Smooth muscle cell (in vitro differentiated cells): ENCODE results near the gene HOXA13. TPM values are rescaled to one million over a fixed set of nuclear protein-coding genes. Genes with fewer than 3 reads are reported as not detected.

Experiments used
- DNase-seq: peaks from one replicate; lab custom pipeline; 2025; ENCODE audit not compliant: unreplicated experiment; lab: John Stamatoyannopoulos, UW
- H2AFZ ChIP-seq: fragments of 200-600 bp; sonication (generic); 2 replicates; pipeline ENCODE4 v1.6.0; 2016; ENCODE audit warnings: antibody characterized with exemption, low read depth, mild to moderate bottlenecking
- H3F3A ChIP-seq: fragments of 200-600 bp; sonication (generic); 2 replicates; pipeline ENCODE4 v1.6.0; 2017; ENCODE audit warnings: antibody characterized with exemption, low read depth
- H3K27ac ChIP-seq: fragments of 200-600 bp; sonication (generic); 2 replicates; pipeline ENCODE4 v1.5.1; 2016; ENCODE audit warnings: low read depth, mild to moderate bottlenecking
- H3K27me3 ChIP-seq: fragments of 200-600 bp; sonication (generic); 2 replicates; pipeline ENCODE4 v1.6.1; 2016; ENCODE audit warnings: low read depth, mild to moderate bottlenecking
- H3K36me3 ChIP-seq: fragments of 200-600 bp; sonication (generic); 2 replicates; pipeline ENCODE4 v1.5.1; 2016; ENCODE audit warnings: low read depth
- H3K4me1 ChIP-seq: fragments of 200-600 bp; sonication (generic); 2 replicates; pipeline ENCODE4 v1.5.1; 2016; ENCODE audit warnings: low read depth
- H3K4me2 ChIP-seq: fragments of 200-600 bp; sonication (generic); 2 replicates; pipeline ENCODE4 v1.6.0; 2016; ENCODE audit warnings: mild to moderate bottlenecking
- H3K4me3 ChIP-seq: fragments of 200-600 bp; sonication (generic); 2 replicates; pipeline ENCODE4 v1.5.1; 2016; ENCODE audit warnings: mild to moderate bottlenecking
- H3K79me2 ChIP-seq: fragments of 200-600 bp; sonication (generic); 2 replicates; pipeline ENCODE4 v1.6.0; 2016; ENCODE audit warnings: low read depth, mild to moderate bottlenecking
- H3K9ac ChIP-seq: fragments of 200-600 bp; sonication (generic); 2 replicates; pipeline ENCODE4 v1.6.0; 2016; ENCODE audit warnings: low read depth
- H3K9me3 ChIP-seq: fragments of 200-600 bp; sonication (generic); replicated peaks from 2 replicates; pipeline ENCODE4 v1.5.1; 2016; ENCODE audit warnings: low read depth
- H4K20me1 ChIP-seq: fragments of 200-600 bp; sonication (generic); 2 replicates; pipeline ENCODE4 v1.6.0; 2016; ENCODE audit warnings: low read depth
- WGBS: methylation state at CpG from one replicate; pipeline ENCODE4 v1.1.7; 2016; ENCODE audit warnings: low lambda C conversion rate; 5-methylcytosine and 5-hydroxymethylcytosine counted together
- polyA plus RNA-seq: library from polyadenylated mRNA; unstranded; fragments of >200 nt; fragmentation: Nextera tagmentation; extraction: Ambion mirVana; gene quantifications from 2 replicates; pipeline ENCODE4 v1.2.1, GENCODE V29; 2016
- total RNA-seq: library from RNA; depleted of rRNA; stranded (reverse); fragments of >200 nt; gene quantifications from 2 replicates; pipeline ENCODE4 v1.2.3, GENCODE V29; 2014
- TF ChIP-seq, protein P1 (sequence below): fragments of 200-600 bp; sonication (generic); IDR thresholded peaks from 2 replicates; pipeline ENCODE4 v1.5.1; 2017; ENCODE audit warnings: borderline replicate concordance, mild to moderate bottlenecking, antibody characterized with exemption; ENCODE audit not compliant: insufficient read depth, poor library complexity, severe bottlenecking

The HOXA13 gene
- total and polyA plus RNA-seq, 2 experiments from 2014 or later, result 10.0 to 14.2 TPM

DNA sequence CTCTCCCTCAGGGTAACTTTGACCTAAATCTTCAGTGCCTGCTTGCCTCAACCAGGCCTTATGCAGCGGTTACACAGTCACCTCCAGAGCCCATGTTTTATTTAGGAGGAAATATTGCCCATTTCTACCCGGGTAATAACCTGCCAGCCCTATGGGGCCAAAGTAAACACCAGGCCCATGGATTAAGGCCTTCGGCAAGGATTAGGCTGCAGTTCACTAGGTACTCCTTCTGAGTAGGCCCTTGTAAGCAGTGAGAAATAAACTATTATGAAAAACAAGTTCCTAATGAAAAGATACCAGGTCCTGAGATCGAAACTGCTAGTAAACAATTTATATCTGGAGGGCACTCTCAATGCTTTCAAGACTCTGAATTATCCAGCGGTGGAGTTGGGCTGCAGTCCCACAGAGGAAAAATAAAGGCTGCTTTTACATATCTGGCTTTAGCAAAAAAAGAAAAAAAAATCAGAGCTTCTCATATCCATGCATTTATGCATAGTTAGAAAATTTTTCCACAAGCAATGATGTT, 22.0 kb downstream of the HOXA13 start:
- Histone ChIP-seq H3K4me3 (peak overlapping the region; percentile 67), H3K79me2 (peaks cover 80% of the 10 kb centered on the region), H3K9me3 (no peaks in the 10 kb centered on the region), H3K36me3 (no peaks in the 10 kb centered on the region), H3K4me1 (peaks cover 4% of the 10 kb centered on the region), H3K27ac (peak overlapping the region; percentile 95), H3K4me2 (peak overlapping the region; percentile 89), H3F3A (no peaks in the 10 kb centered on the region), H4K20me1 (peaks cover 18% of the 10 kb centered on the region), H3K9ac (peak overlapping the region; percentile 75), H2AFZ (no peak overlapping the region), H3K27me3 (no peaks in the 10 kb centered on the region)
- WGBS, result 27% methylated on average over 5 of the region's 5 CpGs
- DNase-seq, result no peak
- TF ChIP-seq, protein P1, sequence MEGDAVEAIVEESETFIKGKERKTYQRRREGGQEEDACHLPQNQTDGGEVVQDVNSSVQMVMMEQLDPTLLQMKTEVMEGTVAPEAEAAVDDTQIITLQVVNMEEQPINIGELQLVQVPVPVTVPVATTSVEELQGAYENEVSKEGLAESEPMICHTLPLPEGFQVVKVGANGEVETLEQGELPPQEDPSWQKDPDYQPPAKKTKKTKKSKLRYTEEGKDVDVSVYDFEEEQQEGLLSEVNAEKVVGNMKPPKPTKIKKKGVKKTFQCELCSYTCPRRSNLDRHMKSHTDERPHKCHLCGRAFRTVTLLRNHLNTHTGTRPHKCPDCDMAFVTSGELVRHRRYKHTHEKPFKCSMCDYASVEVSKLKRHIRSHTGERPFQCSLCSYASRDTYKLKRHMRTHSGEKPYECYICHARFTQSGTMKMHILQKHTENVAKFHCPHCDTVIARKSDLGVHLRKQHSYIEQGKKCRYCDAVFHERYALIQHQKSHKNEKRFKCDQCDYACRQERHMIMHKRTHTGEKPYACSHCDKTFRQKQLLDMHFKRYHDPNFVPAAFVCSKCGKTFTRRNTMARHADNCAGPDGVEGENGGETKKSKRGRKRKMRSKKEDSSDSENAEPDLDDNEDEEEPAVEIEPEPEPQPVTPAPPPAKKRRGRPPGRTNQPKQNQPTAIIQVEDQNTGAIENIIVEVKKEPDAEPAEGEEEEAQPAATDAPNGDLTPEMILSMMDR, result no peak

DNA sequence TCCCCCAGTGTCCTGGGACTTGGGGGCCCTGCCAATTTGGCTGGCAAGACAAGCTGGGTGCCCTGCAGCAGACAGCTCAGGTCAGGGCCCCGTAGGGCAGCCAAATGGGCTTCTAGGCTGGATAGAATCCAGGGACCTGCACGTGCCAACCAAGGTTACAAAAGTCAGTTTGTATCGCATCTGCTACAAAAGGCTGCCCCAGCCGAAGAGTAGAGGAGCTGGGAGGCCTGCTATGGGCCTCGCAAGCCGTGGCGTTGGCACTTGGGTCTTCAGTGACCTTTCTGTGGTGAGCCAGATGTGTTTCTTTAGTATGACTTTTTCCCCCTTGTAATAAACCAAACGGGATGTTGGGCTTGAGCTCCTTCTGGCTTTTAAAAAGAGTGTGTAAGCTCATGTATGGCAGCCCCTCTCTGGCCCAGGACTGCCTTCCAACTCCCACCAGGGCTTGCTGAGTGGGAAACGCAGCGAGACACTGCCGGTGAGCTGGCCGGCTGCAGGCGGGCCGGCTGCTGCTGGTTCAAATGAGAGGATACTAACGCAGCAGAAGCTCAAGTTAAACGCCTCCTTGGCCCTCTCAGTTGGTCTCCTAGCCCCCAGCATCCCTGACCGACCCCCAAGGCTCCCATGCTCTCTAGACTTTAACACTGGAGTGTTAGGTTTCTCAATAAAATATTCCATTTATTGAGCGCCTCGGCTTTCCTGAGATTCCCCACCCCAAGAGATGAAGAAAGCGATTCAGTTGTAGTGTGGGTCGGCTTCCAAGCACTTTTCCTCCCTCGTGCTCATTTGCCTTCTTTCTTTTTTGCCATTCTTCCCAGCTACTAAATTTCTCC, 22.7 kb downstream of the HOXA13 start:
- Histone ChIP-seq H4K20me1 (peaks cover 24% of the 10 kb centered on the region), H3K27me3 (peaks cover 6% of the 10 kb centered on the region), H3K4me2 (peak overlapping the region; percentile 89), H3K36me3 (no peaks in the 10 kb centered on the region), H3K9ac (peak overlapping the region; percentile 75), H3K4me1 (no peaks in the 10 kb centered on the region), H2AFZ (no peak overlapping the region), H3K4me3 (peak overlapping the region; percentile 67), H3F3A (no peaks in the 10 kb centered on the region), H3K79me2 (peaks cover 80% of the 10 kb centered on the region), H3K9me3 (no peaks in the 10 kb centered on the region), H3K27ac (peak overlapping the region; percentile 95)
- WGBS, result 23% methylated on average over 22 of the region's 22 CpGs
- TF ChIP-seq, protein P1, result no peak
- no peak for DNase-seq

DNA sequence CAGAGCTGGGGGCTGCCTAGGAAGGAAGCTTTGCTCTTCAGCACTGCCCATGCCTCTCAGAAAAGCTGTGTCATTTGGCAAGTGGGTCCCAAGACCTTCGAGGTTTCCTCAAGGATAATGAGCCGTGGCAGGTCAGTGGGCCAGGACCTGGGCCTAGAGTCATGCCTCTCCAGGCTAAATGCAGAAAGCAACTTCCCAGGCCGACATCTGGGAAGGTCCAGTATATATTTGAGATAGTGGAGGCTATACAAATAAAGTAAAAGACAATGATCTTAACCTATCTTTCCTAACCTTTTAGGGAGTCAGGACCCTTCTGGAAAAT, 23.4 kb downstream of the HOXA13 start:
- peaks cover 80% of the 10 kb centered on the region for H3K79me2 ChIP-seq
- no peak overlapping the region for H2AFZ ChIP-seq
- no peaks in the 10 kb centered on the region for H3K36me3 ChIP-seq
- H3K4me3 ChIP-seq, result peak overlapping the region; percentile 67
- TF ChIP-seq, protein P1, result no peak
- peak overlapping the region; percentile 95 for H3K27ac ChIP-seq
- no peak for DNase-seq
- H3F3A ChIP-seq, result no peaks in the 10 kb centered on the region
- peaks cover 11% of the 10 kb centered on the region for H3K27me3 ChIP-seq
- peaks cover 31% of the 10 kb centered on the region for H4K20me1 ChIP-seq
- no peaks in the 10 kb centered on the region for H3K4me1 ChIP-seq
- peak overlapping the region; percentile 45 for H3K9ac ChIP-seq
- no peaks in the 10 kb centered on the region for H3K9me3 ChIP-seq
- 60% methylated on average over 3 of the region's 3 CpGs for WGBS
- H3K4me2 ChIP-seq, result peak overlapping the region; percentile 89
